MCF 10A (cell line): ENCODE results near the gene IDH2. TPM values are rescaled to one million over a fixed set of nuclear protein-coding genes. Genes with fewer than 3 reads are reported as not detected.

Experiments used
- BruUV-seq: library from RNA; stranded (reverse); fragments of 400-500 nt; replicated peaks from 2 replicates; lab custom pipeline; 2021; lab: Mats Ljungman, UMichigan
- CTCF ChIA-PET: fragments of 300-600 bp; sonication (Branson Sonifier 250); formaldehyde crosslinking; extraction: SDS; loops from one replicate; lab custom pipeline; 2021; ENCODE audit warnings: antibody characterized with exemption, inconsistent platforms; lab: Yijun Ruan, JAX
- POLR2A ChIA-PET: fragments of 300-600, 350-650 bp; sonication (Branson Sonifier 250); formaldehyde crosslinking; extraction: SDS; loops from one replicate; lab custom pipeline; 2020; ENCODE audit warnings: antibody characterized with exemption, inconsistent platforms; lab: Yijun Ruan, JAX
- DNase-seq: peaks from one replicate; pipeline ENCODE4 v3.0.0-alpha.2; 2018; ENCODE audit not compliant: unreplicated experiment
- H3K27ac Mint-ChIP-seq: one replicate; pipeline ENCODE4 v1.8.0; 2022; ENCODE audit warnings: mild to moderate bottlenecking, low read depth, mixed read lengths; ENCODE audit not compliant: unreplicated experiment
- H3K27me3 Mint-ChIP-seq: one replicate; pipeline ENCODE4 v1.8.0; 2022; ENCODE audit warnings: mixed read lengths; ENCODE audit not compliant: insufficient read depth, unreplicated experiment
- H3K36me3 Mint-ChIP-seq: one replicate; pipeline ENCODE4 v1.8.0; 2022; ENCODE audit warnings: mild to moderate bottlenecking, moderate library complexity, mixed read lengths; ENCODE audit not compliant: insufficient read depth, unreplicated experiment
- H3K4me1 Mint-ChIP-seq: one replicate; pipeline ENCODE4 v1.8.0; 2022; ENCODE audit warnings: mixed read lengths; ENCODE audit not compliant: insufficient read depth, unreplicated experiment
- H3K4me3 Mint-ChIP-seq: one replicate; pipeline ENCODE4 v1.8.0; 2022; ENCODE audit warnings: mild to moderate bottlenecking, moderate library complexity, mixed read lengths; ENCODE audit not compliant: unreplicated experiment
- H3K9me3 Mint-ChIP-seq: one replicate; pipeline ENCODE4 v1.8.0; 2022; ENCODE audit warnings: mixed read lengths; ENCODE audit not compliant: unreplicated experiment
- CTCF ChIP-seq: fragments of 200-600 bp; IDR thresholded peaks from one replicate; pipeline ENCODE4 v1.8.0; 2022; ENCODE audit warnings: antibody characterized with exemption, mild to moderate bottlenecking; ENCODE audit not compliant: unreplicated experiment
- intact Hi-C: fragments of 100-400 bp; cut with micrococcal nuclease; formaldehyde crosslinking; loops from 2 replicates; pipeline ENCODE4 v1.14.1; 2022
- total RNA-seq: library from RNA; stranded (reverse); gene quantifications from 2 replicates; pipeline ENCODE4 v1.2.3, GENCODE V29; 2022

The IDH2 gene
- total RNA-seq, 1 experiment from 2014 or later: 10.2 TPM

GRCh38 chr15:90124507-90124906 lies 22.2 kb upstream of the IDH2 start:
- no peak for DNase-seq
- no peak for TF ChIP-seq CTCF
- Mint-ChIP-seq H3K9me3 (no peaks in the 10 kb centered on the region), H3K4me3 (no peak overlapping the region), H3K36me3 (no peaks in the 10 kb centered on the region), H3K4me1 (no peaks in the 10 kb centered on the region), H3K27ac (no peak overlapping the region), H3K27me3 (peaks cover 16% of the 10 kb centered on the region)
- BruUV-seq: no TSS peak
- ChIA-PET POLR2A (interaction anchor here (0.7 to 1.0 kb wide), 3 partner anchors 18 to 143 kb away, joined by 3 read pairs; no protein-coding TSS in a partner anchor), CTCF (interaction anchor here (0.6 kb wide), 1 partner anchor 250 kb away, joined by 3 read pairs; no protein-coding TSS in a partner anchor)
- intact Hi-C loops: no loop called here

GRCh38 chr15:90121086-90121485 lies 18.8 kb upstream of the IDH2 start:
- Mint-ChIP-seq H3K9me3 (no peaks in the 10 kb centered on the region), H3K27me3 (peaks cover 11% of the 10 kb centered on the region), H3K4me1 (no peaks in the 10 kb centered on the region), H3K4me3 (no peak overlapping the region), H3K36me3 (no peaks in the 10 kb centered on the region), H3K27ac (no peak overlapping the region)
- BruUV-seq: no TSS peak
- no peak for TF ChIP-seq CTCF
- intact Hi-C loops: no loop called here
- POLR2A ChIA-PET: no interaction called here
- DNase-seq: no peak
- CTCF ChIA-PET: no interaction called here

- intact Hi-C loops: no loop called here
- Mint-ChIP-seq H3K27me3 (peaks cover 11% of the 10 kb centered on the region), H3K4me1 (no peaks in the 10 kb centered on the region)
These were observed 17.1 kb upstream of the IDH2 start for GRCh38 chr15:90119367-90119766.

GRCh38 chr15:90115783-90116182 lies 13.5 kb upstream of the IDH2 start:
- peaks cover 11% of the 10 kb centered on the region for H3K27me3 Mint-ChIP-seq
- BruUV-seq: no TSS peak
- no peak overlapping the region for H3K27ac Mint-ChIP-seq
- H3K9me3 Mint-ChIP-seq: no peaks in the 10 kb centered on the region
- no peak overlapping the region for H3K4me3 Mint-ChIP-seq
- TF ChIP-seq CTCF: no peak
- POLR2A ChIA-PET: no interaction called here
- intact Hi-C loops: no loop called here
- no peaks in the 10 kb centered on the region for H3K36me3 Mint-ChIP-seq
- H3K4me1 Mint-ChIP-seq: no peaks in the 10 kb centered on the region
- DNase-seq: no peak
- CTCF ChIA-PET: no interaction called here

More at GRCh38 chr15:90119367-90119766, 17.1 kb upstream of the IDH2 start:
- no peak for DNase-seq
- Mint-ChIP-seq H3K36me3 (no peaks in the 10 kb centered on the region), H3K27ac (no peak overlapping the region), H3K9me3 (no peaks in the 10 kb centered on the region), H3K4me3 (no peak overlapping the region)
- TF ChIP-seq CTCF: no peak
- no TSS peak for BruUV-seq
- ChIA-PET POLR2A (interaction anchor here (1.3 kb wide), 1 partner anchor 12 kb away, joined by 3 read pairs; no protein-coding TSS in a partner anchor), CTCF (interaction anchor here (0.6 kb wide), 1 partner anchor 27 kb away, joined by 3 read pairs; no protein-coding TSS in a partner anchor)
